A549 (cell line): ENCODE data around the gene CLTCL1.

Experiments used
- CHD2 ChIP-seq: fragments of 150-350 bp; IDR thresholded peaks from 2 replicates; pipeline ENCODE4 v1.6.1; 2014; ENCODE audit warnings: low read length; ENCODE audit not compliant: partially characterized antibody
- CTCF ChIP-seq: fragments of >200 bp; sonication (Bioruptor Twin); formaldehyde crosslinking; IDR thresholded peaks from 3 replicates; pipeline ENCODE4 v1.5.1; 2016
- EHMT2 ChIP-seq: fragments of 200-600 bp; sonication (generic); IDR thresholded peaks from 2 replicates; pipeline ENCODE4 v1.6.1; 2016; ENCODE audit warnings: antibody characterized with exemption, low read depth, mild to moderate bottlenecking, moderate library complexity
- FOSL2 ChIP-seq, 2 experiments: fragments of 450-650 bp in 1 of 2; fragments of >200 bp in 1 of 2; sonication (Bioruptor Twin) in 1 of 2; formaldehyde crosslinking; IDR thresholded peaks; 2 replicates each; pipeline versions ENCODE4 v1.5.0 to v1.6.1; 2016 to 2020; ENCODE audit warnings: mild to moderate bottlenecking in 1 of 2, moderate library complexity in 1 of 2
- HOXB5 ChIP-seq: fragments of 250-450 bp; sonication (Bioruptor Pico); IDR thresholded peaks from 2 replicates; pipeline ENCODE4 v1.5.0; 2020; ENCODE audit warnings: mild to moderate bottlenecking, moderate library complexity
- KDM5A ChIP-seq: fragments of 200-600 bp; sonication (generic); IDR thresholded peaks from 2 replicates; pipeline ENCODE4 v1.6.1; 2016; ENCODE audit warnings: antibody characterized with exemption, mild to moderate bottlenecking
- MAZ ChIP-seq: fragments of 150-350 bp; IDR thresholded peaks from 2 replicates; pipeline ENCODE4 v1.6.1; 2014; ENCODE audit warnings: antibody characterized with exemption, low read depth, low read length, borderline replicate concordance
- MYC ChIP-seq: IDR thresholded peaks from 2 replicates; pipeline ENCODE4 v1.6.1; 2012; ENCODE audit warnings: mild to moderate bottlenecking, inconsistent platforms, low read length, improper control_type of control experiment, borderline replicate concordance
- RCOR1 ChIP-seq: fragments of 150-350 bp; IDR thresholded peaks from 2 replicates; pipeline ENCODE4 v1.6.1; 2014; ENCODE audit warnings: antibody characterized with exemption, low read length, low read depth
- REST ChIP-seq: fragments of 200-600 bp; sonication (generic); IDR thresholded peaks from 2 replicates; pipeline ENCODE4 v1.6.1; 2016; ENCODE audit warnings: antibody characterized with exemption, mild to moderate bottlenecking, moderate library complexity
- SMC3 ChIP-seq: fragments of >200 bp; sonication (Bioruptor Twin); formaldehyde crosslinking; IDR thresholded peaks from 3 replicates; pipeline ENCODE4 v1.6.1; 2018; ENCODE audit warnings: inconsistent platforms

GRCh38 chr22:19173047-19174035, 118.2 kb downstream of the CLTCL1 start:
- TF ChIP-seq CTCF (no peak), CHD2 (no peak), KDM5A (no peak), FOSL2 (IDR thresholded peaks at IDR 0.05) (no peak), FOSL2 (CRISPR knock-in tag; IDR thresholded peaks at IDR 0.05) (no peak), MAZ (no peak), RCOR1 (no peak), MYC (no peak), SMC3 (no peak), HOXB5 (no peak), EHMT2 (no peak), REST (no peak)
